ENCODE data around the gene TTC16.
"Not testable (repeated sequence)": the region's sequence is repeated elsewhere in the genome, so short reads cannot be mapped to it uniquely, and the experiment has no call there.

Gene TTC16

GRCh38 chr9:127769929-127770582, 54.2 kb downstream of the TTC16 start:
- no peak for DNase-seq (ENCODE audit: low read depth)

DNA sequence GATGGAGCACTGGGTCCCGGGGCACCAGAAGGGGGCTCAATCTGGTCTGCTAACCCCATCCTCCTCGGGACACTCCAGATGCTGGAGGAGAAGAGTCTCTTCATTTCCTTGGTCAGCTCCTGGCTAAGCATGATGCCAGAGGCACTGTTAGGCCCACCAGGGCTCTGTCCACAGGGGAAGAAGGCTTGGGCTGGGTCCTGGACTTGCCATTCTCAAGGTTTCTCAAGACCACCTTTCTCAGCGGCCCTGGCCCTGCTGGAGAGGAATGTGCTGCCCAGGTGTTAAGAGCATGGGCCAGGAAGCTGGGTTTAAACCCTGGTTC, 54.7 kb downstream of the TTC16 start:
- DNase-seq (ENCODE audit: low read depth), result no peak

- DNase-seq (ENCODE audit: low read depth), result peak; percentile 95
Measured at GRCh38 chr9:127770905-127771569, 55.2 kb downstream of the TTC16 start.

DNA sequence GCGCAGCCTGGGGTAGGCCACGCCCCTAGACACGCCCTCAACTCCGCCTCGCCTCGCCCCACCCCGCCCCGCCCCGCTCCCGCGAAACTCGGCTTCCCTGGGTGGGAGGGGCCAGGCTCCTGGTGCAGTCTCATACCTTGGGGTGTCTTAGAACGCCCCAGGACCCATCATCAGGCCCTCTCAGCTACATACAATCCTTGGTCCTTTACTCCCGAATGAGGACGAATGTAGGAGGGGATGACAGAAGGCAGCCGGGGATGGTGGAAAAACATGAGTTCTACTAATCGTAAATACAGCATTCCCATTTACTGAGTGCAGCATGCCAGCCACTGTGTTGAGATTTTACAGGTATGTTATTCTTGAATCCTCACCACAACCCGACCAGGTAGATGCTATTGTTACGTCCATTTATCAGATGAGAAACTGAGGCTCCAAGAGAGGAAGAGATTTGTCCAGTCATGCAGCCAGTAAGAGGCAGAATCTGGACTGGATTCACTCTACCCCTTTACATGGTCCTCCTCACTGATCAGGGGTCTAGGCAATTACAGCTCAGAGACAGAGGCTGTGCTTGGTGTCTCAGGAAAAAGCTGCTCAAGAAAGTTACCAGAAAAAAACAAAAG, 55.8 kb downstream of the TTC16 start:
- DNase-seq (ENCODE audit: low read depth), result no peak

DNA sequence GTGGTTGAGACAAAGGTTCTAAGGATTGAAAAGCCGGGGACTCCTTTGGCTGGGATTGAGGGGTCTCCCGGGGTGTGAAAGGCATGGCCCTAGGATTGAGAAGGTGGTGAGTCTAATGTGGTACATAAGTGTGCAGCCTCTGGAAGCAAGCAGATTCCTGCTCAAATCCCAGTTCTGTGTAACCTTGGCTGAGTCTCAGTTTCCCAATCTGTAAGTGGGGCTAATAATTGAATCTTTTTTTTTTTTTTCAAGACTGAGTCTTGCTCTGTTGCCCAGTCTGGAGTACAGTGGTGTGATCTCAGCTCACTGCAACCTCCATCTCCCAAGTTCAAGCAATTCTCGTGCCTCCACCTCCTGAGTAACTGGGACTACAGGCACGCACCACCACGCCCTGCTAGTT, 56.7 kb downstream of the TTC16 start:
- DNase-seq (ENCODE audit: low read depth), result no peak

- DNase-seq (ENCODE audit: low read depth), result no peak
Measured at GRCh38 chr9:127773272-127773671, 57.4 kb downstream of the TTC16 start.

DNA sequence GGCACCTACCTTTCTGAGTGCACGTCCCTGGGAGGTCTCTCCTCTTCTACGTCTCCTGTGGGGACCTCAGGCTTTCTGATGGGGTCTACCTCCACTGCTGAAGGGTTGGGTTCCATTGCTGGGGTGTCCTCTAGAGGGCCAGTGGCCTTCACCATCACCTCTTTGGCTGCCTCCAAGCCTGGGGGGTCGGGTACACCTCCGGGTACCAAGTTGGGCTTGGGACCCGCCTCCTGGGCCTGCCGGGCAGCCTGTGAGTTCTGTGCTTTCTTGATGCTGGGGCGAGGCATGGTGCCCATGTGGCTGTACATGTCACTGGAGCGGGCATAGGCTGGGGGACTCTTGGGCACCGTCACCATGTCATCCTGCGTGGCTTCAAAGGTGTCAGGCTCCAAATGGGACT, 58.1 kb downstream of the TTC16 start:
- DNase-seq (ENCODE audit: low read depth), result no peak

GRCh38 chr9:127776195-127776923, 60.5 kb downstream of the TTC16 start:
- peak; percentile 62 for DNase-seq (ENCODE audit: low read depth)

DNA sequence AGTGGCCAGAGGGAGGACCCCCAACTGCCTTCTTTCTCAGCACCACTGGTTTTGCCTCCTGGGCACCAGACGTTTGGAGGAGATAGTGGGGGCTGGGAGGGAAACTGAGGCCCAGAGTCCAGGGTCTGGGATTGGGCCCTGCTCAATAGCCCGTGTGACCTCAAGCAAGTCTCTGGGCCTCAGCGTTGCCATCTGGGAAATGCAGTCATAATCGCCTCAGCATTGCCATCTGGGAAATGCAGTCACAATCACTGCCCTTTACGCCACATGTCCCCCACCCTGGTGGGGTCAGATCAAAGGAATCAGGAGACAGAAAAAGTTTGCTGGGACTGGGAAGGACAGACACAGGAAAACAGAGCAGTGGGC, 61.0 kb downstream of the TTC16 start:
- DNase-seq (ENCODE audit: low read depth), result no peak

DNA sequence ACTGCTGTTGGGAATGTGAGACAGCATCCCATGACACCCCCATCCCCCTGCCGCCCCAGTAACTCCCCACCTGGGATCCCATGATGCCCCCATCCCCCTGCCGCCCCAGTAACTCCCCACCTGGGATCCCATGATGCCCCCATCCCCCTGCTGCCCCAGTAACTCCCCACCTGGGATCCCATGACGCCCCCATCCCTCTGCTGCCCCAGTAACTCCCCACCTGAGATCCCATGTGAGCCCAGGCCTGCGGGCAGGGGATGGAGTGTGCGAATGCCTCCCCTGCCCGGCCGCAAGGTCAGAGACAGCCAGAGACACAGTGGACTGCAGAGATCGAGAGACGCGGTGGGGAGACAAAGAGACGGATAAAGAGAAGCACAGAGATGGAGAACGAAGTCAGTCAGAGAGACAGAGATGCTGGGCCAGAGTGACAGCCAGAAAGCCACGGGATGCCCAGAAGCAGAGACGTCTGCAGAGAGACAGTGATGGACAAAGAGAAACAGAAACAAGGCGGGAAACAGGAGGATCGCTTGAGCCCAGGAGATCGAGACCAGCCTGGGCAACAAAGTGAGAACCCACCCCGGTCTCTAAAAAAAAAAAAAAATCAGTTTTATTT, 61.6 kb downstream of the TTC16 start:
- no peak for DNase-seq (ENCODE audit: low read depth)

DNA sequence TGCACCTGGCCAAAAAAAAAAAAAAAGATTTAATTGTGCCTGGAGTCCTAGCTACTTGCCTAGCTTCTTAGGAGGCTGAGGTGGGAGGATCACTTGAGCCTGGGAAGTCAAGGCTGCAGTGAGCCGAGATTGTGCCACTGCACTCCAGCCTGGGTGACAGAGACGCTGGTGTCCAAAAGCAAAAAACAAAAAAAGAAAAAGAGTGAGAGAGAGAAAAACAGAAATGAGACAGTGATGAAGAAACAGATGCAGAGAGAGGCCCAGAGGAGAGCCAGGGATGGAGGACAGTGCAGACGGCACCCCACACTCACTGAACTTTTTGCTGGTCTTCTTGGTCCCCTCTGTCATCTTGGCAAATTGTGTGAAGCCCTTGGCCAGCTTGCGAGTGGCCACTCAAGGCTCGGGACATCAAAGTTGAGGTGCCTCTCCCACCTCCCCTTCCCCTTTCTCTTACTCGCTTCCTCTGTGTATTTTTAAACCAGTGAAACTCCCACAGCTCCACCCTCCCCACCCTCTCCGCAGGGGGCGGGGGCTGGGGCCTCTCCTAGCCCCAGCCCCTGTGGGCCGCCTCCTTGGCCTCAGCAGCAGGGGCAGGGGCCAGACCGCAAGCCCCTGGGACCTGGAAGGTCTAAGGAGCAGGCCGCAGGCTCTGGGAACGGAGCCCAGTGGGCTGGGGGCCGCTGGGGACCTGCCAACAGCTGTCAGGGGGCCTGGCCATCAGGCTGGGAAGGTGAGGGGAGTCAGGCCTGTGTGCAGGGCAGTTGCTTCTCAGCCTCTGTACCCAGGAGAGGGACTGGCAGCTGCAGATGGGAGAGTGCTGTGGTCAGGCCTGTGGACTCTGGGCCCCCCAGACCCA, 62.6 kb downstream of the TTC16 start, which contains the start of gene SH2D3C:
Gene SH2D3C, minus strand, starts transcription at position 387 of the 856 bp plus-strand sequence. Its CDS starts 39 bp downstream, at position 348.
- DNase-seq (ENCODE audit: low read depth), result no peak

GRCh38 chr9:127779136-127779981, 63.5 kb downstream of the TTC16 start:
- peak; percentile 52 for DNase-seq (ENCODE audit: low read depth)

- no peak for DNase-seq (ENCODE audit: low read depth)
Measured at GRCh38 chr9:127780126-127780885, 64.4 kb downstream of the TTC16 start.

- not testable (repeated sequence) for DNase-seq (ENCODE audit: low read depth)
Measured at GRCh38 chr9:127780909-127781308, 65.0 kb downstream of the TTC16 start.

Measured in activated T-cell treated with anti-CD3 and anti-CD28 coated beads for 24 hours (primary cell).